ENCODE results near the gene USP53.
"Not testable (repeated sequence)": the region's sequence is repeated elsewhere in the genome, so short reads cannot be mapped to it uniquely, and the experiment has no call there.

Gene USP53

DNA sequence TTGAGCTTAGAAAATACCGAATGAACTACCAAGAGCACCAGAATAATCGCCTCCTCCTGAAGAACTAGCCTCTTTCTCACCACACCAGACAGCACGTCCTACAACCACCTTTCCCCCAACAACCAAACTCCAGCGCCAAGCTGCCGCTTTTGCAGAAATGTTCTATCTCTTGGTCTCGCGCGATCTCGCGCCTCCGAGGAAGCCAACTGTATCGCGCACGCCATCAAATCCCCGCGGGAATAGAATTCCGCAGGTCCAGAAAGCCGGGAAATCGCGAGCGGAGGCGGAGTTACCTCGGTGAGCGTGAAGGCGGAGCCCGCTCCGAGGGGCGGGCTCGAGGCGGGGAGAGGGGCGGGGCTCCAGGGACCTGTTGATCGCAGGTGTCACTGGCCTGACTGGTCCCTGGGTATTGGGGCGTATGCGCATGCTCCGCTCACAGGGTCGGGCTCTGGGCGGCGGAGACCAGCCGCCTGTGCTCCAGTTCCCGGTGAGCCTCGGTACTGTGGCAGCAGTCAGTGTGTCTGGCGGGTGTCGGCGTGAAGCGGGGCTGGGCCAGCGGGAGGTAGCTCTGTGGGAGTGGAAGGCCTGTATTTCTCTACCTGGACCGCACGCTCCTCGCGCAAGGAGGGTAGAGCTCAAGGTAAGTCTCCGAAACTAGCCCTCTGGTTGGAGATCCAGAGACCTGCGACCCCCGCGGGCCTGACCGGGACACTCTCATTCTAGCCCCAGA lies at the start of gene USP53:
TSS of gene USP53 (plus strand) at position 480 of the 730 bp plus-strand sequence. CDS start 27,047 bp downstream, outside the sequence.
- DNase-seq (ENCODE audit: low spot score), result peak; percentile 99

- no peak for DNase-seq (ENCODE audit: low spot score)
These were observed 46.7 kb upstream of the USP53 start for GRCh38 chr4:119165767-119166166.

DNA sequence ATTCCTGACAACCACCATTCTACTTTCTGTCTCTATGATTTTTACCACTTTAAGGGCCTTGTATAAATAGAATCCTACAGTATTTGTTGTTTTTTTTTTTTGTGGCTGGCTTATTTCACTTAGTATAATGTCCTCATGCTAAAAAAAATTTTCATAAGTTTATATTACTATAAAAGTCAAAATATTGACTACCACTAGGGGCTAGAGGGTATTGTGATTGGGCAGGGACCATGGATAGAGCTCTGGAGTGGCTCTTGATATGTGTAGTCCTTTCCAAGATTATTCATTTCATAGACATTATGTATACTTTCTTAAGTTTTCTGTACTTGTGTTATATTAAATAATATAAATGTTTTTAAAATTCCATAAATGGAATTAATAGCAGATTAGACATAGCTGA lies 42.3 kb upstream of the USP53 start:
- DNase-seq (ENCODE audit: low spot score), result no peak

GRCh38 chr4:119172223-119172622 lies 40.3 kb upstream of the USP53 start:
- no peak for DNase-seq (ENCODE audit: low spot score)

DNA sequence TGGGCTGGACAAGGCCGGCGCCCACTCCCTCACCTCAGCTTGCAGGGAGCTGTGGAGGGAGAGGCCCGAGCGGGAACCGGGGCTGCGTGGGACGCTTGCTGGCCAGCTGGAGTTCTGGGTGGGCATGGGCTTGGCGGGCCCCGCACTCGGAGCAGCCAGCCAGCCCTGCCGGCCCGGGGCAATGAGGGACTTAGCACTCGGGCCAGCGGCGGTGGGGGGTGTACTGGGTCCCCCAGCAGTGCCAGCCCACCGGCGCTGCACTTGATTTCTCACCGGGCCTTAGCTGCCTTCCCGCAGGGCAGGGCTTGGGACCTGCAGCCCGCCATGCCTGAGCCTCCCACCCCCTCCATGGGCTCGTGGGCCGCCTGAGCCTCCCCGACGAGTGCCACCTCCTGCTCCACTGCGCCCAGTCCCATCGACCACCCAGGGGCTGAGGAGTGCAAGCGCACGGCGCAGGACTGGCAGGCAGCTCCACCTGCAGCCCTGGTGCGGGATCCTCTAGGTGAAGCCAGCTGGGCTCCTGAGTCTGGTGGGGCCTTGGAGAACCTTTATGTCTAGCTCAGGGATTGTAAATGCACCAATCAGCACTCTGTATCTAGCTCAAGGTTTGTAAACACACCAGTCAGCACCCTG lies 38.7 kb upstream of the USP53 start:
- DNase-seq (ENCODE audit: low spot score), result not testable (repeated sequence)

DNA sequence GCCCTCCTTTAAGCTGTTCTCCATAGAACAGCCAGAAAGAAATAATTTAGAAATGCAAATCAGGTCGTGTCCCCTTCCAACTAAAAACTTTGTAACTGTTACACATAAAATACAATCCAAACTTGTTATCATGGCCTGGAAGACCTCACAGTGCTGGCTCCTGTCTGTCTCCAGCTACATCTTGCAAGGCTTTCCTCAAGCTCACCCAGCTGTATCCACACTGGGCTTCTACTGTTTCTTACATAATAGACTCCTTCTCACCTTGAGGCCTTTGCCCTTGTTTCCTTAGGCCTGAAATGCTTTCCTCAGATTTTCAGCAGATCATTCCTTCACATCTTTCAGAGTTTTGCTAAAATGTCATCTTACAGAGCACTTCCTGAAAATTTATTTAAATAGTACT lies 33.5 kb upstream of the USP53 start:
- no peak for DNase-seq (ENCODE audit: low spot score)

GRCh38 chr4:119184128-119184527 lies 28.4 kb upstream of the USP53 start:
- no peak for DNase-seq (ENCODE audit: low spot score)

- DNase-seq (ENCODE audit: low spot score), result no peak
These were observed 22.9 kb upstream of the USP53 start for GRCh38 chr4:119189638-119190037.

DNA sequence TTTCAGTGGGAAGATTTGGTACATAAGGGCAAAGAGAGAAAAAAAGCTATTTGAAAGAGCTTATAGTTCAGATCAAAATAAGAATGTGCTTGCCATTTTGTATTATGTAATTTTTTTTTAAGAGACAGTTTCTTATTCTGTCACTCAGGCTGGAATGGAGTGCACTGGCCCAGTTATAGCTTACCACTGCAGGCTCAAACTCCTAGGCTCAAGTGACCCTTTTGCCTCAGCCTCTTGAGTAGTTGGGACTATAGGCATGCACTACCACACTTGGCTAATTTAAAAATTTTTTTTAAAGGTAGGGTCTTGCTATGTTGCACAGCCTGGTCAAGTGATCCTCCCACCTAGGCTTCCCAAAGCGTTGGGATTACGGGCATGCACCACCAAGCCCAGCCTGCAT lies 22.2 kb upstream of the USP53 start:
- DNase-seq (ENCODE audit: low spot score), result no peak

DNA sequence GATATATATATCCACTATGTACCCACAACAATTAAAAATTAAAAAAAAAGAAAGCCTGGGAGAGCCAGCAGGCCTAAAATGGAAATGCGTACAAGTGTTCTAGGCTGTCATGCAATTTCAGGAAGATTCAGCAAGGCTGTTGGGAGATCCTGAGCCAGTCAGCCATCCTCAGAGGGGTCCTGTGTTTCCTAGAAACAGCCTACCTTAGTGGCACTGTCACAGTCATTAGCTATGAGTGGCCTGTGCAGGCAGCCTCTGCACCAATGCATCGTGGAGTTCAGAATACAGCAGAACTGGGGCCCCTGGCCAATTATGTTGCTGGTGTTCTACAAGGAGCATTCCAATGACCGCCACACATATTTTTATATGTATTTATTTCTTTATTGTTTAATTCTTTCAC lies 21.0 kb upstream of the USP53 start:
- DNase-seq (ENCODE audit: low spot score), result peak; percentile 10

- DNase-seq (ENCODE audit: low spot score), result no peak
These were observed 14.7 kb upstream of the USP53 start for GRCh38 chr4:119197772-119198212.

DNA sequence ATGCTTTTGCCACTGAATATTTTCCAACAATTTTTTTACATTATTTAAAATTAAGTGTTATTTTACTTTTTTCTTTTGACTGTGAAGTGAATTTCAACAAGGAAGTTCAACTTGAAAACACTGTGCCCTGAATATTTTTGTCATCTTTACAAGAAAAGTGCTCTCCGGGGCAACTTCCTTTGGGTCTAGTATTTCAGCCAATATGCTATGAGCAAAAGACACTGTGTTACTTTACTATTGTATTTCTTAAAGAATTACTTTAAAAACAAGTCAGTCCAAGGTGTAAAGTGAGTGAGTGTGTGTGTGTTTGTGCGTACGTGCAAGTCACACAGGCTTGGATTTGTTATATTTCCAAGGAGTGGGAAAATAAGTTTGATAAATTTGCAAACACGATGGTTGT lies 7.6 kb upstream of the USP53 start:
- DNase-seq (ENCODE audit: low spot score), result no peak

GRCh38 chr4:119205690-119206089 lies 6.8 kb upstream of the USP53 start:
- no peak for DNase-seq (ENCODE audit: low spot score)

DNA sequence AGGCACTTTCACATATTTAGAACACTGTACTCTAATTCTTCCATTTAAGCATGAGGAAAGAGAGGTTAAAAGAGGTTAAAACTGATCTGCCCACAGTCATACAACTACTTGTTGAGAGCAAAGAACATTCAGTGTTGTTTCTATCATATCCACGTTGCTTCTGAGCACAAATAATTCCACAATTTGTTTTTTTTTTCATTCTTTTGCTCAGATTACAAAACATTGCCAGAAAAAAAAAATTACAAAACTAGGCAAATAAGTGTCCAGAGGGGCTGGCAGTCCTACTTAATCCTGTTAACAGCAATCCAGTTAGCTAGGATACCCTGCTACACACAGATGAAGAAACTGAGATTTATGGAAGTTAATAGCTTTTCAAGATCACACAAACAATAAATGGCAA lies 6.3 kb upstream of the USP53 start:
- no peak for DNase-seq (ENCODE audit: low spot score)

GRCh38 chr4:119207051-119207450 lies 5.5 kb upstream of the USP53 start:
- DNase-seq (ENCODE audit: low spot score), result no peak

GRCh38 chr4:119209077-119209476 lies 3.4 kb upstream of the USP53 start:
- no peak for DNase-seq (ENCODE audit: low spot score)

DNA sequence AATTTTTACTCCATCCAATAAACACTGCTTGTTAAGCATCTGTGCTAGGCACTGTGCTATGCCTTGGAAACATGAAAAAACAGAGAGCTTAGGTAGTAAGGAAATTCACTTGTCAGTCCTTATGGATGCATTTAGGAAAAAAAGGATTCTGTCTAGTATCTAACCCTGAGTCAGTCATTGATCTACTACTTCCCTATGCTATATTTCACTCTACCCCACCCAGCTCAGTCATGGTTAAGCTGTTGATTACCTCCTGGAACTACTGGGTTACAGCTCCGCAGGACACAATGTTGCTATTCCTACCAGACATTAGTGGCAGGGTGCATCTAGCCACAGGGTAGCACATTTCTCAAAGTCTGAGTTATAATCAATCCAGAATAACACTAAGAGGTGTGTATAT lies 2.9 kb upstream of the USP53 start:
- DNase-seq (ENCODE audit: low spot score), result no peak

DNA sequence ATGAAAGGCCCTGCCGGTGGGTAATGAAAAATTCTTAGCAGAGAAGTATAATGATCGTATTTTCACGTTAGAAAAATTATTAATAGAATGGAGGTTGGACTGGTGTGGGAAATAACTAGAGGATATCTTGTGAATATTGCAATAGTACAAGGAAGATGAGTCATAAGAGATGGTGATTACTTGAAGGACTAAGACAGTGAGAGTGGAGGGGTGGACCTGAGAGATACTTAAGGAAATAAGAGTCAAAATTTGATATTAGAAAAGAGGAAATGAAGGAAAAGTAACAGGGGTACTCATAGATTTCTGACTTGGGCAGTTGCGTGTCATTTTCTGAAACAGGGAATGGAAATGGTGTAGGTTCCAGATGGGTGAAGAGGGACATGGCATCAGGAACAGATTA lies 1.7 kb upstream of the USP53 start:
- no peak for DNase-seq (ENCODE audit: low spot score)

DNA sequence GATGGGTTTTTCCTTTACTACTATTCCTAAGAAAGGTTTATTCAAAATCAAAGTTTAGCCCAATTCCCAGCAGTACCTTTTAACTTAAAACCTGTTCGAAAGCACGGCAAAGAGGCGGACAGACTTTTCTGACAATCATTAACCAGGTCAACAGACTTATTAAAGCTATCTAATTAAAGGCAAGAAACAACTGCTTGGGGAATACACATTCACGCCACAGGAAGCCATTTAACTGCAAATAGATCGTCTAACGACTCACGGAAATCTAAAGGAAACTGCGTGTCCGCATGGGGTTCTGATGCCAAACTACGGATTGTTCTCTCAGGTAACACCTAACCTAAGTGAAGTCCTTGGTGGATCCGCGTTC lies 663 bp upstream of the USP53 start:
- no peak for DNase-seq (ENCODE audit: low spot score)

- DNase-seq (ENCODE audit: low spot score), result peak; percentile 79
These were observed 572 bp downstream of the USP53 start for GRCh38 chr4:119212964-119213606.

DNA sequence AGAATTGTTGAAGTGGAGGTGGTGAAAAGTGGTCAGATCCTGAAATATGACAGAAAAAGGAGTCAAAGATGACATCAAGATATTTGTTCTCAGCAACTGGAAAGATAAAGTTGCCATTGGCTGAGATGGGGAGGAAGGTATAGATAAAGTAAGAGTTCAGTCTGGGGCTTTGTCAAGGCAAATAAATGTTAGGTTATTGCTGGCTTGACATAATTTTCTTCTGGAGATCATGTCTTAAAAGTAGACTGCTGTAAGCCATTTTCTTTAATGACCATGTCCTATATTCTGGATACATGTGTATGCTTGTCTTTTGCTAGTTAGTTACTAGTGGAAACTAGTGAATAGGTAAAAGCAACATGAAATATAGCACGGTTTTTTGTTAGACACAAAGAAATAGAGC lies 5.6 kb downstream of the USP53 start:
- no peak for DNase-seq (ENCODE audit: low spot score)

DNA sequence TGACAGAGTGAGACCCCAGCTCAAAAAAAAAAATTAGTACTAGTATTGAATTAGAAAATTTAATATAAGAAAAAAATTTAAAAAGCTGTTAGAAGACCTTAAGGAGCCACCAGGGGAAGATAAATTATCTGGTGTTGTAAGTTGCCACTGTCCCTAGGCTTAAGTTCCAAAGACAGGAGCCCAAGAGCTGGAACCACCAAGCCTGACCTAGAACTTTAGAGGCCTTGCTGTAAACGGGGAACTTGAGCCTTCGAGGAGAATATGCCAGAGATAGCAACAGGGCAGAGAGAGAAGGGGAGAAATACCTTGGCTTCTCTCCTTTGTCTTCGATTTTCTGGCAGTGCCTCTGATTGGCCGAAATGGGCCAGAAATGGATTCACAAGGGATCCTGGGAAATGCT lies 8.9 kb downstream of the USP53 start:
- no peak for DNase-seq (ENCODE audit: low spot score)

DNA sequence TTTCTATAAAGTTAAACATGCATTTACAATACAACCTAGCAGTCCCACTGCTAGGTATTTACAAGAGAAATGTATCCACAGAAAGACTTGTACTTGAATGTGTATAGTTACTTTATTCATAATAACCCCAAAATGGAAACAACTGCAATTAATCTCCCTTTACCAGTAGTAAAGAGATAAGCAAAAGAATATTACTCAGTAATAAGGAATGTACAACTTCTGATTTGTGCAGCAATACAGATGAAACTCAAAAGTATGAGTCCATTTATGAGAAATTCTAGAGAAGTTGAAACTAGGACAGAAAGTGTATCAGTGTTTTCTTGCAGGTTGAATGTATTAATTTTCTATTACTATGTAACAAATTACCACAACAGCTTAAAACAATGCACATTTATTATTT lies 15.2 kb downstream of the USP53 start:
- DNase-seq (ENCODE audit: low spot score), result no peak
